Activated naive CD8-positive, alpha-beta T cell treated with anti-CD3 and anti-CD28 coated beads, Interleukin-2, amount 50 U/mL, for 24 hours (primary cell): ENCODE measurements around the gene PPFIA4.

ENCODE experiments used
- ATAC-seq: fragments of 150-1000 bp; cut with Tn5 transposase; one replicate; pipeline ENCODE4 v1.10.0; 2021
- DNase-seq: peaks from one replicate; pipeline ENCODE4 v3.0.0; 2021
- H3K27ac Mint-ChIP-seq: one replicate; pipeline ENCODE4 v1.8.0; 2021; ENCODE audit warnings: mild to moderate bottlenecking, mixed read lengths
- H3K27me3 Mint-ChIP-seq: one replicate; pipeline ENCODE4 v1.8.0; 2021; ENCODE audit warnings: mixed read lengths
- H3K36me3 Mint-ChIP-seq: one replicate; pipeline ENCODE4 v1.8.0; 2021; ENCODE audit warnings: low read depth, mixed read lengths
- H3K4me1 Mint-ChIP-seq: one replicate; pipeline ENCODE4 v1.8.0; 2021; ENCODE audit warnings: mixed read lengths
- H3K4me3 Mint-ChIP-seq: one replicate; pipeline ENCODE4 v1.8.0; 2021; ENCODE audit warnings: mild to moderate bottlenecking, moderate library complexity, mixed read lengths
- H3K9me3 Mint-ChIP-seq: one replicate; pipeline ENCODE4 v1.8.0; 2021; ENCODE audit warnings: mixed read lengths

PPFIA4 gene

DNA sequence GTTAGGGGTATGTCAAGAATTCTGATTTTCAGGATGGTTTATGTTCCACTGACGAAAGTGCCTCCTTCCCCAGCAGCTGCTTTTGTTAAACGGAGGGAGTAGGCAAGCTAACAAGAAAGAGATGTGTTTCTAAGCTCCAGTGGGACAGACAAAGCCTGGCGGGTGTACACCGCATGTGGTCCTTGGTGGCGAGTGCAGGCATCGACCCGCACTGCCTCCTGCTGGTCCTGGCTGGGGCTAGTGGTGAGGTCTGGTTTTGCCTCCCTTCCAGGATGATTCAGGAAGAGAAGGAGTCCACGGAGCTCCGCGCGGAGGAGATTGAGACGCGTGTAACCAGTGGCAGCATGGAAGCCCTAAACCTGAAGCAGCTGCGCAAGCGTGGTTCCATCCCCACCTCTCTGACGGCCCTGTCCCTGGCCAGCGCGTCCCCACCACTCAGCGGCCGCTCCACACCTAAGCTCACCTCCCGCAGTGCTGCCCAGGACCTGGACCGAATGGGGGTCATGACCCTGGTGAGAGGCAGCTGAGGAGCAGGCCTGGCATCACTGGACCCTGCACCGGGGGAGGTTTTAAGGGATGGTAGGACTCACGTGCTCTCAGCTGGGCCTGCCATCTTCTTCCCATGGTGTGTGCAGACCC lies 29.0 kb downstream of the PPFIA4 start:
- Mint-ChIP-seq H3K27me3 (peaks cover 8% of the 10 kb centered on the region), H3K9me3 (no peaks in the 10 kb centered on the region), H3K36me3 (peaks cover 2% of the 10 kb centered on the region), H3K4me1 (no peaks in the 10 kb centered on the region), H3K4me3 (no peak overlapping the region), H3K27ac (no peak overlapping the region)
- DNase-seq (no peak), ATAC-seq (no peak)

DNA sequence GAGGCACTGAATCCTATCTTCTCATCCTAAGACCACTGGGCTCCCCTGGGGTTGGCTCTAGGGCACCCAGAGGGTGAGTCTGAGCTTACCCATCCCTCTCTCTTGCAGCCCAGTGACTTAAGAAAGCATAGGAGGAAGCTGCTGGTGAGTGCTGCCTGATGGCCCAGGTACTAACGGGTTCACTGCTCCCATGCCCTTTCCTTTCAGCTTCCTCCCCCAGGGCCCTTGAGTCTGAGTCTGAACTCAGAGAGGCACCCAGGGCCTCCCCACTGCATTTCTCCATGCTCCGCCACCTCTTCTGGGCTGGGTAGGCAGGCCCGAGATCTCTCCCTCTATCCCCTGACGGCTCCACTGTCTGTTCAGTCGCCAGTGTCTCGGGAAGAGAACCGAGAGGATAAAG lies 29.7 kb downstream of the PPFIA4 start:
- peaks cover 6% of the 10 kb centered on the region for H3K27me3 Mint-ChIP-seq
- H3K27ac Mint-ChIP-seq: no peak overlapping the region
- ATAC-seq: no peak

DNA sequence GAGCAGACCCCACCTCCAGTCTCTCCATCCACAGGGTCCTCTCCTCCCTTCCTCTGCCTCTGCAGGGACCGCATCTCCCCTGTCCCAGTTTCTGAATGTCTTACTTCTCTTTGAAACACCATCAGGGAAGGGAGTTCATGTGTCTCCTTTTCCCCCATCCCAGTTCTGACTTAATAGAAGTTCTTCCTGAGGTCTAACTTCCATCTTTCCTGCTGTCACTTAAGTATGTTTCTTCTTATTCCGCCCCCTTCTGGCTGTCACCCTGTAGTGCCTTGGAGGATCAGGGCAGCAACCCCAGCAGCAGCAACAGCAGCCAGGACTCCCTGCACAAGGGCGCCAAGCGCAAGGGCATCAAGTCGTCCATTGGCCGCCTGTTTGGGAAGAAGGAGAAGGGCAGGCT lies 30.2 kb downstream of the PPFIA4 start:
- Mint-ChIP-seq H3K36me3 (peaks cover 2% of the 10 kb centered on the region), H3K27me3 (peaks cover 2% of the 10 kb centered on the region), H3K4me1 (no peaks in the 10 kb centered on the region), H3K4me3 (no peak overlapping the region), H3K27ac (no peak overlapping the region), H3K9me3 (no peaks in the 10 kb centered on the region)
- no peak for DNase-seq
- no peak for ATAC-seq

More for the DNA sequence above, 29.7 kb downstream of the PPFIA4 start:
- Mint-ChIP-seq H3K4me3 (no peak overlapping the region), H3K9me3 (no peaks in the 10 kb centered on the region), H3K36me3 (peaks cover 2% of the 10 kb centered on the region), H3K4me1 (no peaks in the 10 kb centered on the region)
- DNase-seq: no peak

DNA sequence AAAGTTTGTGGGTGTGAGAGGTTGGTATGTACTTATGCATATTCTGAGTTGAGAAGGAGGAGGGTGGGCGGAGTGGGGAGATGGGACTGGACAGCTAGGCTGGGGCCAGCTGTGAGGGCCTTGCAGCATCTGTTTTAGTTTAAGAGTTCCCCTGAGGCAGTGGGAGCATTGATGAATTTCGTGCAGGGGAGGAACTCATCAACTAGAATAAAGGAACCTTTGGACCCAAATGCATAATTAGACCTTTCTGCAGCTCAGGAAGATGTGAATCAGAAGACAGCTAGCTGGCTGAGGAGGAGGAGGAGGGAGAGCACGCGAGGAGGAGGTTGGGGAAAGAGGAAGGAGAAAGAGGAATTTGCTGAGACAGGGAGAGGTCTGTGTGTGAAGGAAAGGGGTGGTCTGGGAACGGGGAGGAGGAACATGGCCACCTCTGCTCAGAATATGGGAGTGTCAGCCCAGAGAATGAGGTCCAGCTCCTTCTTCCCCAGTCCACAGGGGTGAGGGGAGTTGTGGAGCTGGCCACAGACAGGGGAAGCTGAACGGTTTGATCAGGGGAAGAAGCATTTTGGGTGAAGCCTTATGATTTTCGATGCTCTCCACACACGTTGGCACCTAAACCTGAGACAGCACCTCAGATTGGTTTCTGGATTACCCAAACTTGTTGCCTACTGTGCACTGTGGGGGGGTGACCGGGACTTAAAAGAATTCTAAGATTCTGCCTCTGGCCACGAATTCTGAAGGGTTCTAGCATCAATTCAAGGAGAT lies 31.8 kb downstream of the PPFIA4 start:
- ATAC-seq (no peak), DNase-seq (no peak)
- Mint-ChIP-seq H3K4me1 (no peaks in the 10 kb centered on the region), H3K27ac (no peak overlapping the region), H3K36me3 (peaks cover 2% of the 10 kb centered on the region), H3K27me3 (peaks cover 2% of the 10 kb centered on the region), H3K9me3 (no peaks in the 10 kb centered on the region), H3K4me3 (no peak overlapping the region)

DNA sequence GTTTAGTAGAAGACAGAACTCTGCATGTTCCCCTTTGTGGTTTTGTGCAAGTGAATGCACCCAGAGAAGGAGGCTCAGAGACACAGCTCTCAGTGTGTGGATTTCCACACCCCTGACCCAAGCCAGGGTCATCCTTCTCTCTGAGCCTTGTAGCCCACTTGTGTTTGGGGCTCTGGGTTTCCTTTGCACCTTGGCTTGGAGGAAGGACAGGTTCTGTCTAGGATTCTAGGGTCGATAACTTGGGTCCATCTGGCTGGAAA lies 32.3 kb downstream of the PPFIA4 start:
- Mint-ChIP-seq H3K27me3 (peaks cover 2% of the 10 kb centered on the region), H3K4me3 (no peak overlapping the region), H3K36me3 (peaks cover 2% of the 10 kb centered on the region), H3K4me1 (no peaks in the 10 kb centered on the region), H3K9me3 (no peaks in the 10 kb centered on the region), H3K27ac (no peak overlapping the region)
- DNase-seq (no peak), ATAC-seq (no peak)

DNA sequence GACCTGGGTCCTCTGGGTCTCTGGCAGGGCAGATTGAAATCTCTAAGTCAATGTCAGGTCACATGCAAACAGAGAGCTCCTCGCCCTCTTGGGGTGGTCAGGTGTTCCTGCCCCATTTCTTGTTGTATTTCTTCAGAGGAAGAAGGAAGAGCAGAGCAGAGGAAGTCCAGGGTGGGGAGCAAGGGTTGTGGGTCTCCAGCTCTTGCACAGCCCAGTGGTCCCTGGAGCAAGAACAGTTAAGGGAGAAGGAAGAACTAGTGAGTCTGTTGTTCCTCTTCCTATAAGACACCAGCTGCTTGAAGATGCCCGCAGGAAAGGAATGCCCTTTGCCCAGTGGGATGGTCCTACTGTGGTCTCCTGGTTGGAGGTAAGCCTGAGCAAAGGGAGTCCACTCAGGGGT lies 33.2 kb downstream of the PPFIA4 start:
- Mint-ChIP-seq H3K9me3 (no peaks in the 10 kb centered on the region), H3K27me3 (peaks cover 2% of the 10 kb centered on the region), H3K4me3 (no peak overlapping the region), H3K4me1 (no peaks in the 10 kb centered on the region), H3K36me3 (peaks cover 2% of the 10 kb centered on the region), H3K27ac (no peak overlapping the region)
- ATAC-seq (no peak), DNase-seq (no peak)

DNA sequence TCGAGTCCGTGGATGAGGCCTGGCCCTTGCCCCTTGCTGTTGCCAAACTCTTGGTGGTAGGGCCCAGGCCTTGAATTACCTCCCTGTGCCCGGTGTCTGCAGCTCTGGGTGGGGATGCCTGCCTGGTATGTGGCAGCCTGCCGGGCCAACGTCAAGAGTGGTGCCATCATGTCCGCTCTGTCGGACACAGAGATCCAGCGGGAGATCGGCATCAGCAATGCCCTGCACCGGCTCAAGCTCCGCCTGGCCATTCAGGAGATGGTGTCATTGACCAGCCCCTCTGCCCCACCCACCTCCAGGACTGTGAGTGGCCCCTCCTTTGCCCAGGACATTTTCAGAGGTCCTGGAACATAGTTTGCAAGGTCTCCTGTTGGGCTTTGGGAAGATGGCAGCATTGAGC lies 33.8 kb downstream of the PPFIA4 start:
- Mint-ChIP-seq H3K4me3 (no peak overlapping the region), H3K4me1 (no peaks in the 10 kb centered on the region), H3K27me3 (peaks cover 2% of the 10 kb centered on the region), H3K36me3 (peaks cover 2% of the 10 kb centered on the region), H3K27ac (no peak overlapping the region), H3K9me3 (no peaks in the 10 kb centered on the region)
- DNase-seq: no peak
- no peak for ATAC-seq

DNA sequence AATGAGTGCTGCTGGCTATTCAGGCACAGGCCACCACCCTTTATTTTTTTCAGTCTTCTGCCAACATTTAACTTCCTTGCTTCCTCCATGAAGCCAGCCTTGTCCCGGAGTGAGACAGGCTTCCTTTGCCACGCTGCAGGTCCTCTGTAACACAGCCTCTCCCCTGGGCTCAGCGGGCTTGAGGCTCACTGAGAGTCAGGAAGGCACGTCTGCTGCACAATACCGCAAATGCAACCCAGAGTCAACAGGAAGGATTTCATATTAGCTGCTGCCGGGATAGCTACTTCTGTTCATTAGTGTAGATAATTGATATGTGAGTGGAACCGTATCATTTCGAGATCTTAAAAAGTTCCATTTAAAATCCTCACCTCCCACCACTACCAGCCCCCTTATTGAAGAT lies 37.0 kb downstream of the PPFIA4 start:
- Mint-ChIP-seq H3K27ac (no peak overlapping the region), H3K4me3 (no peak overlapping the region), H3K9me3 (no peaks in the 10 kb centered on the region), H3K36me3 (no peaks in the 10 kb centered on the region), H3K4me1 (no peaks in the 10 kb centered on the region), H3K27me3 (no peaks in the 10 kb centered on the region)
- no peak for DNase-seq
- no peak for ATAC-seq

DNA sequence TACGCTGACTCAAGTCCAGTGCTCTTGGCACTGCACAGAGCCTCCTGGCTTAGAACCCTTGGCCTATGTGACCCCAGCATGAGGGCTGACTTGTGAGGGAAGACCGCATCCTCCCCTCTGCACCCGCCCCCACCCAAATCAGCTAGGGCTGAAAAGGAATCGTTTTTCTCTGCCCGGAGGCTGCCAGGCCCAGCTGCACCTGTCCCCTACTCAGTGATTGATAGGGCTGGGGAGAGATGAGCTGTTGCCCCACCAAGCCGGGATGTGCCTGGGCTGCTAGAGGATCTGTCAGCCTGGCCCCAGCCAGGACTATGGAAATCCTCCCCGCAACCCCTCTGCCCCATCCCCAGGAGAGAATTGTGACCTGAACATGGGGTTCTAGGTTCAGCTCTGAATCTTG lies 38.9 kb downstream of the PPFIA4 start:
- Mint-ChIP-seq H3K9me3 (no peaks in the 10 kb centered on the region), H3K4me1 (no peaks in the 10 kb centered on the region), H3K27ac (no peak overlapping the region), H3K4me3 (no peak overlapping the region), H3K27me3 (no peaks in the 10 kb centered on the region), H3K36me3 (no peaks in the 10 kb centered on the region)
- ATAC-seq (no peak), DNase-seq (no peak)

DNA sequence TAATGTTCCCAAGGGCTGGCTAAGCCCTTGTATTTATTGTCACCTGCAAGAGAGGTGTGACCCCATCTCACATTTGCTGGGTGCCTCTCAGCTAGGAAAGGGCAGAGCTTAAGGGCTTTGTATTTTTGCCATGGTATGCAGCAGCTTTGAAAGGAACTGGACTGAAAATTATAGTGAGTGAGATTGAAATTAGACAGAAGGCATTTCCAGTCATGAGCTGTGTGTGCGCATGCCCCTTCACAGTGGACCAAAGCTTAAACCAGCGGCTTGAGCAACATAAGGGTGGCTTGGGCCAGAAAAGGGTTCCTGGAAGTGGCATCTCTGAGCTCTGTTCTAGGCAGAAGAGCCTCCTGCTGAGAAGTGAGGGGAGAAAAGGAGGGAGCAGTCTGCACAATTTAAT lies 39.7 kb downstream of the PPFIA4 start:
- no peak for DNase-seq
- H3K4me1 Mint-ChIP-seq: no peaks in the 10 kb centered on the region
- no peak overlapping the region for H3K4me3 Mint-ChIP-seq
- H3K36me3 Mint-ChIP-seq: no peaks in the 10 kb centered on the region
- no peak for ATAC-seq
- no peak overlapping the region for H3K27ac Mint-ChIP-seq
- H3K9me3 Mint-ChIP-seq: no peaks in the 10 kb centered on the region
- H3K27me3 Mint-ChIP-seq: no peaks in the 10 kb centered on the region

DNA sequence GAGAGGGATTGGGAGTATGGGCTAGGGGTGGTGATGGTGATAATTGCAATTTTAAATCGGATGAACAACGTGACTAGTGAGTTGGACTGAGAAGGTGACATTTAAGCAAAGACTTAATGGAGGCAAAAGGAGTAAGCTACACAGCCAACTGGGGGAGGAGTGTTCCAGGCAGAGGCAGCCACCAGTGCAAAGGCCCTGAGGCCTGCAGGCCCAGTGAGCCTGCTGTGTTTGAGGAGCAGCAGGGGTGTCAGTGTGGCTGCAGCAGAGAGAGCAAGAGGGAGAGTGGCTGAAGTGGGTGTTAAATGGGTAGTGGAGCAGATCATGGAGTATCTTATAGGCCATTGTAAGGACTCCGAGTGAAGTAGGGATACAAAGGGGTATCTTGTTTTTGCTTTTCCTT lies 40.7 kb downstream of the PPFIA4 start:
- H3K4me1 Mint-ChIP-seq: no peaks in the 10 kb centered on the region
- DNase-seq: no peak
- no peak overlapping the region for H3K27ac Mint-ChIP-seq
- ATAC-seq: no peak
- peaks cover 2% of the 10 kb centered on the region for H3K36me3 Mint-ChIP-seq
- H3K4me3 Mint-ChIP-seq: no peak overlapping the region
- no peaks in the 10 kb centered on the region for H3K9me3 Mint-ChIP-seq
- no peaks in the 10 kb centered on the region for H3K27me3 Mint-ChIP-seq

DNA sequence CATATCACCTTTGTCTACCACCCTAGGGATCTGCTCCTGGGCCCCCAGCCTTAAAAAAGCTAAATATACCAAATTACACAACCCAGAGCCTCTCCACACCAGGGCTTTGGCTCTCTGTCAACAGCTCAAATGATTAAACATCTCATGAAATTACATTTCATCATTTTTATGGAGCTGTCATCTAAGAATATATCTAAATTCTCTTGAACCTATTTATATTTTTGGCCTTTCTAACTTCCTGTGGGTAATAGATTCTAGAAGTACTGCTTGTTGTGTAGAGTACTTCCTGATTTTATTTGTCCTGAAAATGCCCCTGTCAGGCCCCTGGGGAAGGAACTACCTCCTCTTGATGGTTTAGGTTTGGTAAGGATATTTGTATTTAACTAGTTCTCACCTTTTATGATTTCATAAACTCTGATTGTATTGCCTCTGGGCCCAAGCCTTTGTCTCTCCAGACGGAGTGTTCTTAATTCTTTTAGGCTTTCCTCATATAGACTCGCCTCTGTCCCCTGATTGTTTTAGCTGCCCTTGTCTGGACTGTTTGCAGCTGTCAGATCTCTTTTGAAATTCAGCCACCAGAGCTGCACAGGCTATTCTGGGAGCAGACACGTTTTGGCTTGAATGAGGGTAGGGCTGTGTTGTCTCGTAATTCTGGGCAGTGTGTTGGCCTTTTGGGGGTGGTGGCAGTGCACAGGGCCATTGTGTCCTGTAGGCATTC lies 42.9 kb downstream of the PPFIA4 start:
- DNase-seq (no peak), ATAC-seq (no peak)
- H3K9me3 Mint-ChIP-seq: no peaks in the 10 kb centered on the region
- no peaks in the 10 kb centered on the region for H3K4me1 Mint-ChIP-seq
- H3K36me3 Mint-ChIP-seq: peaks cover 2% of the 10 kb centered on the region
- H3K27me3 Mint-ChIP-seq: peaks cover 14% of the 10 kb centered on the region
- no peak overlapping the region for H3K27ac Mint-ChIP-seq
- no peak overlapping the region for H3K4me3 Mint-ChIP-seq

DNA sequence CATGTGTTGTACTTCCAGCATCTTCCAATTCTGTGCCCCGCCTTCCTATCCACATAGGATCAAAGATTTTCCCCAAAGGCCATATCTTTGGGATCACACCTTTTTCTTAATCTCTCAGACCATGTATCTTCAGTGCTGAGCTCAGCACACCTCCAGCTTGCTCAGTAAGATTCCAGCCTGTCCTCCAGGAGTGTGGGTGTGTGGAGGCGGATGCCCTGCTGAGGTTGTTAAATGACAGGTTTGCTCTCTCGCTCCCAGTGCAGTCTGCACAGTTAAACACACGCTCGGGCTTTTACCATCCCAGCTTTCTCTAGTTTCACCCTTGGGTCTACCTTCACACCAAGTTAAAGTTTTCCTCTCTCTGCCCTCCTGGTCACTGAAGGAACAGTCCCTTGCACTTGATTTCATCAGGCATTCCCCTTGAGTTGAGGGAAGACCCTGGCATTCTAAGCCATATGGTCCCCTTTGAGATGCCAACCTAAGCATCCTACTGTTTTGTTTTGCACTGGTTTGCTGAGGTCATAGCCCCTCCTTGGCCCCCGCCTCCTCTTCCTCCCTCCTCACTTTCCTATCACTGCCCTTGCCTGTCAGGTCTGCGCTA lies 45.8 kb downstream of the PPFIA4 start:
- ATAC-seq (no peak), DNase-seq (no peak)
- peaks cover 4% of the 10 kb centered on the region for H3K4me1 Mint-ChIP-seq
- no peak overlapping the region for H3K4me3 Mint-ChIP-seq
- peaks cover 2% of the 10 kb centered on the region for H3K36me3 Mint-ChIP-seq
- no peaks in the 10 kb centered on the region for H3K9me3 Mint-ChIP-seq
- H3K27ac Mint-ChIP-seq: no peak overlapping the region
- H3K27me3 Mint-ChIP-seq: peaks cover 34% of the 10 kb centered on the region

DNA sequence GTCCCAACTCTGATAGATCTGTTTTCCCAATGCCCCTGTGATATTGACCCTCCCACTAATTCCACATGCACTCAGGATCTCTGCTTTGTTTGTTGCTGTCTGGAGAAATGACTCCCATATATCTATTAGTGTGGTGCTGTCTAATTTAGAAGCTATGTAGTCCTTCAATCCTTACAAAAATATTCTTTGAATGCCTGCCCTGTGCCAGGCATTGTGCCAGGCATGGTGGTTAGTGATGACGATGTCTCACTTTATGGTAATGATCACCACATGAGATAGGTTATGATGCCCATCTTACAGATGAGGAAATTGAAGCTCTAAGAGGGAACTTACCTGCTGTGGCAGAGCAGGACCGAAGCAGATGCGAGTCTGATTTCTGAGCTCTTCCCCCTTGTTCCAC lies 46.6 kb downstream of the PPFIA4 start:
- no peak for DNase-seq
- Mint-ChIP-seq H3K36me3 (peaks cover 2% of the 10 kb centered on the region), H3K27ac (no peak overlapping the region), H3K9me3 (no peaks in the 10 kb centered on the region), H3K4me1 (peaks cover 4% of the 10 kb centered on the region), H3K4me3 (no peak overlapping the region), H3K27me3 (peaks cover 39% of the 10 kb centered on the region)
- no peak for ATAC-seq

DNA sequence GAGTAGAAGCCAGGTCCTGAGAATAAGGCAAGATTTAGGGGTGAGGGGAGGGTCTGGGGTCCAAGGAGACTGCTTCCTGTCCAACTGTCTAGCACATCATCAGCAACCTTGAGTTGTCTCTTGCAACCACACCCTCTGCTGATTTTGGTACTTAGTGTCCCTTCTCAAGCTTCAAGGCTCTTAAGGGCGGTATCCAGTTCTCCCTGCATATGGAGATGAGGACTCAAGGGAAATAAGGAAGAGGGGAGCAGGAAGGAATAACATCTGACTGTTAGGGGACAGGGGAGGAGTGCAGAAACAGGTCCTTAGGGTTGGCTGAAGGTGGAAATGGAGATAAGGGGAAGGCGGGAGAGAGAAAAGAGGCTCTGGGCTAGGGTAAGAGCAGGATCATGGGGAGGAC lies 47.2 kb downstream of the PPFIA4 start:
- H3K36me3 Mint-ChIP-seq: peaks cover 2% of the 10 kb centered on the region
- H3K27ac Mint-ChIP-seq: no peak overlapping the region

More for the DNA sequence above, 47.2 kb downstream of the PPFIA4 start:
- ATAC-seq (no peak), DNase-seq (no peak)
- Mint-ChIP-seq H3K27me3 (peaks cover 43% of the 10 kb centered on the region), H3K4me1 (peaks cover 4% of the 10 kb centered on the region), H3K9me3 (no peaks in the 10 kb centered on the region), H3K4me3 (no peak overlapping the region)
